Loucy (cell line): ENCODE results near the gene UPK3B.
"Not testable (repeated sequence)": the region's sequence is repeated elsewhere in the genome, so short reads cannot be mapped to it uniquely, and the experiment has no call there.

ENCODE experiments used
- H2AFZ ChIP-seq: fragments of 200-600 bp; sonication (generic); 2 replicates; pipeline ENCODE4 v1.6.0; 2016; ENCODE audit warnings: antibody characterized with exemption, mild to moderate bottlenecking, low read length, moderate library complexity
- H3F3A ChIP-seq: fragments of 200-600 bp; 2 replicates; pipeline ENCODE4 v1.6.0; 2016; ENCODE audit warnings: antibody characterized with exemption, low read depth, mild to moderate bottlenecking
- H3K27me3 ChIP-seq: fragments of 200-600 bp; sonication (generic); 2 replicates; pipeline ENCODE4 v1.6.1; 2014; ENCODE audit warnings: low read length, mild to moderate bottlenecking; ENCODE audit not compliant: insufficient read depth, poor library complexity, severe bottlenecking
- H3K36me3 ChIP-seq: fragments of 200-600 bp; sonication (generic); 2 replicates; pipeline ENCODE4 v1.6.1; 2016; ENCODE audit warnings: low read length; ENCODE audit not compliant: insufficient read depth
- H3K4me1 ChIP-seq: fragments of 200-600 bp; sonication (generic); 2 replicates; pipeline ENCODE4 v1.5.1; 2014; ENCODE audit warnings: low read length, mild to moderate bottlenecking; ENCODE audit not compliant: insufficient read depth, poor library complexity, severe bottlenecking
- H3K4me2 ChIP-seq: fragments of 200-600 bp; sonication (generic); 2 replicates; pipeline ENCODE4 v1.6.0; 2014; ENCODE audit warnings: antibody characterized with exemption, low read length, low read depth, mild to moderate bottlenecking; ENCODE audit not compliant: poor library complexity, severe bottlenecking
- H3K4me3 ChIP-seq: fragments of 200-600 bp; sonication (generic); 2 replicates; pipeline ENCODE4 v1.5.1; 2014; ENCODE audit warnings: low read length, mild to moderate bottlenecking, mixed read lengths; ENCODE audit not compliant: poor library complexity, severe bottlenecking
- H3K79me2 ChIP-seq: fragments of 200-600 bp; sonication (generic); 2 replicates; pipeline ENCODE4 v1.6.1; 2014; ENCODE audit warnings: low read length; ENCODE audit not compliant: insufficient read depth
- H3K9ac ChIP-seq: fragments of 200-600 bp; sonication (generic); 2 replicates; pipeline ENCODE4 v1.6.0; 2014; ENCODE audit warnings: mild to moderate bottlenecking, low read depth, low read length, moderate library complexity; ENCODE audit not compliant: poor library complexity, severe bottlenecking
- H3K9me2 ChIP-seq: fragments of 200-600 bp; sonication (generic); replicated peaks from 2 replicates; pipeline ENCODE4 v1.6.1; 2016; ENCODE audit warnings: low read depth, low read length, mixed read lengths
- H3K9me3 ChIP-seq: fragments of 200-600 bp; sonication (generic); 2 replicates; pipeline ENCODE4 v1.6.1; 2014; ENCODE audit warnings: mild to moderate bottlenecking, antibody characterized with exemption, low read length, low read depth; ENCODE audit not compliant: insufficient read depth
- H4K20me1 ChIP-seq: fragments of 200-600 bp; sonication (generic); 2 replicates; pipeline ENCODE4 v1.6.0; 2014; ENCODE audit warnings: antibody characterized with exemption, low read length, mild to moderate bottlenecking; ENCODE audit not compliant: insufficient read depth, poor library complexity, severe bottlenecking

The UPK3B gene

GRCh38 chr7:76467743-76468404 lies 42.5 kb upstream of the UPK3B start:
- not testable (repeated sequence) for H4K20me1 ChIP-seq, H3K36me3 ChIP-seq, H3K79me2 ChIP-seq, H3K4me3 ChIP-seq, H3F3A ChIP-seq, H3K27me3 ChIP-seq, H3K4me2 ChIP-seq, H3K4me1 ChIP-seq, H2AFZ ChIP-seq, H3K9me3 ChIP-seq, H3K9ac ChIP-seq, H3K9me2 ChIP-seq

DNA sequence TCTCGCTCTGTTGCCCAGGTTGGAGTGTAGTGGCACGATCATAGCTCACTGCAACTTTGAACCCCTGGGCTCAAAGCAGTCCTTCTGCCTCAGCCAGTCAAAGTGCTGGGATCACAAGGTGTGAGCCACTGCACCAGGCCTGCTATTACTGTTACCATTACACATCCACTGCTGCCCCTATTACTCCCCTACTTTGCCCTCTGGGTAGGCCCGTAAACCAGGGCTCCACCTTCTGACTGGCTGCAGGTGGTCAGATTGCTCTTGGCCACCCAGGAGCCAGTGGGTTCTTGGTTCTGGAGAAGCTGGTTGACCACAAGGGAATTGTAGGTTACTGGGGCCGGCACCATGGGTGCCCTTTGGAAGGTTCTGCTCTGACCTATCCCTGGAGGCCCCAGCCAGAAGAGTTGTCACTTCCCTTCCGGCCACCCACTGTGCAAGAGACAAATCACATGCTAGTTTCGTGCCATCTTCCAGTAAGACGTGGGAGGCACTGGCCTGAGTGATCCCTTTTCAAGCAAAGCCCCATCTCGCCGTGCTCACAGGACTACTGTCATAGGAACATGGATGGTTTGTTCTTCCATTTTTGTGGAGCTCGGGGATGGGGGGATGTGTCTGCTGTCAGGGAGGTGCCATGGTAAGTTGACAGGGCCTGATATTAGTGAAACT lies 38.7 kb upstream of the UPK3B start:
- not testable (repeated sequence) for H3K36me3 ChIP-seq, H3K9me2 ChIP-seq, H3K9me3 ChIP-seq, H3K4me2 ChIP-seq, H3K4me1 ChIP-seq, H3K79me2 ChIP-seq, H4K20me1 ChIP-seq, H2AFZ ChIP-seq, H3F3A ChIP-seq, H3K4me3 ChIP-seq, H3K27me3 ChIP-seq, H3K9ac ChIP-seq

DNA sequence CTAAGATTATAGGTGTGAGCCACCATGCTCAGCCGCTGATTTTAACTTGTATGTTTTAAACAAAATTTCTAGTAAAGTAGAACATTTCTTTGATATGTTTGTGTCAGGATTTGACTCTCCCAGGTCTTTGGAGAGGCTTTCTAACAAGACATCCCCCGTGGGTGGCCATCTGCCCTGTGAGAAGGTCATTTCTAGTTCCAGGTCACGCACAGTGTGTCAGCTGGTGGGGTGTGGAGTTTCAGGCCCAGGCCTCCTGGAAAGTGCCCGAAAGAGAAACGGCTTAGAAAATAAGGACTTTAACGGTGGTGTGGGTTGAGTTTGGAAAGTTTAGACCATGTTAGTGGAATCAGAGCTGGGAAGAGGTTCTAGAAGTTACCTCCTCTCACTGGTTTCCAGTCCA lies 37.3 kb upstream of the UPK3B start:
- not testable (repeated sequence) for H3K36me3 ChIP-seq, H4K20me1 ChIP-seq, H3K9me3 ChIP-seq, H3K9me2 ChIP-seq, H3K4me2 ChIP-seq, H3K4me1 ChIP-seq, H3K4me3 ChIP-seq, H3F3A ChIP-seq, H3K79me2 ChIP-seq, H3K9ac ChIP-seq, H3K27me3 ChIP-seq, H2AFZ ChIP-seq

- not testable (repeated sequence) for H3K9ac ChIP-seq, H3K27me3 ChIP-seq, H3K4me3 ChIP-seq, H3K36me3 ChIP-seq, H3F3A ChIP-seq, H2AFZ ChIP-seq, H4K20me1 ChIP-seq, H3K4me2 ChIP-seq, H3K9me3 ChIP-seq, H3K9me2 ChIP-seq, H3K79me2 ChIP-seq, H3K4me1 ChIP-seq
Observed at GRCh38 chr7:76476280-76476679, 34.1 kb upstream of the UPK3B start.

- not testable (repeated sequence) for H3K79me2 ChIP-seq, H3K9me3 ChIP-seq, H2AFZ ChIP-seq, H3K9me2 ChIP-seq, H3K36me3 ChIP-seq, H3F3A ChIP-seq, H3K4me2 ChIP-seq, H3K4me1 ChIP-seq, H4K20me1 ChIP-seq, H3K9ac ChIP-seq, H3K4me3 ChIP-seq, H3K27me3 ChIP-seq
Observed at GRCh38 chr7:76476742-76477474, 33.4 kb upstream of the UPK3B start.

- not testable (repeated sequence) for H3K4me2 ChIP-seq
Observed at GRCh38 chr7:76479628-76480027, 30.7 kb upstream of the UPK3B start.

DNA sequence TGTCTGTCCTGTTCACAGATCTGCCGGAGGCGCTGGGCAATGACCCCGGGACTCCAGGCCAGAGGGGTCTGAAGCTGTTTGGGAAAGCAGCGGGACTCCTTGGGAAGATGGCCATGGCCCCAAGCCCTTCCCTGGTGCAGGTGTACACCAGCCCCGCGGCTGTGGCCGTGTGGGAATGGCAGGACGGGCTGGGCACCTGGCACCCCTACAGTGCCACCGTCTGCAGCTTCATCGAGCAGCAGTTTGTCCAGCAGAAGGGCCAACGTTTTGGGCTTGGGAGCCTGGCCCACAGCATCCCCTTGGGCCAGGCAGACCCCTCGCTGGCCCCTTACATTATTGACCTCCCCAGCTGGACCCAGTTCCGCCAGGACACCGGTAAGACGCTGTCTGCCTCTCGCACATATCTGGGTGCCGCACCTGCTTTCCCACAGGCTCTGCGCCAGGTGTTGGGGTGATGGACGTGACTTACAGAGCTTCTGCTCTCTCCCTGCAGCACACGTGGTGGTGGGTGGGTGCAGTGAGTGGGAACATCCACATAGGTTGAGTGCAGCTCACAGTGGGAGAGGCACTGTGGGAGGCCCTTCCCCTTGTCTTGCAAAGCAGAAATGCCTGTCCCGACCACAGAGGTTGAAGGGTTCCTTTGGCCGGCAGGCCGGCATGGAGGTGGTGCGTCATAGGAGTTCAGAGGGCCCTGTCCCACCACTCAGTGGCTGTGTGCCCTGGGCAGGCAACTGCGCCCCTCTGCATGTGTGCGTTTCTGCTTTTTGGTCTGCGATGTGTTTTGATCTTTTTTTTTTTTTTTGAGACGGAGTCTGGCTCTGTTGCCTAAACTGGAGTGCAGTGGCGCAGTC lies 29.7 kb upstream of the UPK3B start:
- H3K36me3 ChIP-seq, H3F3A ChIP-seq, H3K27me3 ChIP-seq, H3K4me1 ChIP-seq, H3K79me2 ChIP-seq, H4K20me1 ChIP-seq, H3K4me2 ChIP-seq, H2AFZ ChIP-seq, H3K9me3 ChIP-seq, H3K9me2 ChIP-seq, H3K4me3 ChIP-seq, H3K9ac ChIP-seq: not testable (repeated sequence)

More at GRCh38 chr7:76479628-76480027, 30.7 kb upstream of the UPK3B start:
- H3K4me3 ChIP-seq, H3K36me3 ChIP-seq, H3K27me3 ChIP-seq, H4K20me1 ChIP-seq, H3F3A ChIP-seq, H3K9me2 ChIP-seq, H3K9ac ChIP-seq, H3K9me3 ChIP-seq, H3K79me2 ChIP-seq, H2AFZ ChIP-seq, H3K4me1 ChIP-seq: not testable (repeated sequence)
